Erythroblast (primary cell): ENCODE results near the gene MAN2A1.

Experiments used
- GATA1 ChIP-seq: IDR thresholded peaks from 2 replicates; pipeline ENCODE4 v1.6.1; 2011; ENCODE audit warnings: low read depth, mild to moderate bottlenecking, control low read depth, low read length, moderate library complexity
- POLR2A ChIP-seq: IDR thresholded peaks from 2 replicates; pipeline ENCODE4 v1.6.1; 2011; ENCODE audit warnings: mild to moderate bottlenecking, low read length

DNA sequence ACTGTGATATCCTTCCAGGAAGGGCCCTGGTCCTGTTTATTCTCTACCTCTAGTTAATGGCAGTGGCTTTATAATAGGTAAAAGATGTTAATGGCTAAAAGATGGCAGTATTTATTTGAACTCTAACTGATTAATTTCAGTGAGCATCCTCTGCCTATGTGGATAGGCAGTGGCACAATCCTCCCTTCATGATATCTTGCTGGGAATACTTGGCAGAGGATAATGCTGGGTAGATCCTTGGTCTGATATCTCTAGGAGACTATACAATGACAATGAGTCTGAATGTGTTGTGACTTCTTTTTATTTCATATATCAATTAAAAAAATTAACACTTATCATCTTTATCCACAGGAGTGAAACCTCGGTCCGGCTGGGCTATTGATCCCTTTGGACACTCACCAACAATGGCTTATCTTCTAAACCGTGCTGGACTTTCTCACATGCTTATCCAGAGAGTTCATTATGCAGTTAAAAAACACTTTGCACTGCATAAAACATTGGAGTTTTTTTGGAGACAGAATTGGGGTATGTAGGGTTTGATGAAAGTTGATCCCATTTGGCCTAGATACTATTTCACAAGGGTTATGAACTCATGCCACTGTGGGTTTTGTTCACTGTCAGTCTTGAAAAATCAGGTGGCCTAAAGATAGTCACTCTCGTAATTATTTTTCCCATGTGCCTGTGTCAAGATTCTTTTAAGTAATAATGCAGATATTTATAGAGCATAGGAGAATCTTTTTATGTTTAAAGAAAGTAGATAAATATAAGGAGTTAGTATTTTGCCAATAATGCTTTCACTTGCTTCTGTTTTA lies 77.7 kb downstream of the MAN2A1 start:
- TF ChIP-seq POLR2A (no peak), GATA1 (no peak)
